ENCODE data around the gene CMC2. TPM values are rescaled to one million over a fixed set of nuclear protein-coding genes. Genes with fewer than 3 reads are reported as not detected.

CMC2 gene
- total and polyA plus RNA-seq, 9 of the 15 experiments (the other 6 are each of a cell fraction or from before 2014, with no cell fraction given), result 122 to 501 (median 172) TPM

- TF ChIP-seq KAT2B (IDR thresholded peaks at IDR 0.05; ENCODE audit: low read depth, low read length) (peak; percentile 89), CBX8 (IDR thresholded peaks at IDR 0.05; ENCODE audit: borderline replicate concordance, extremely low read depth, low read depth, low read length, poor library complexity, severe bottlenecking) (no peak), CTCFL (IDR thresholded peaks at IDR 0.05; ENCODE audit: borderline replicate concordance, insufficient read depth, low read depth, low read length, poor library complexity, severe bottlenecking) (peak; percentile 99), NR2F6 (CRISPR knock-in tag; IDR thresholded peaks at IDR 0.05) (no peak), GATAD2B (IDR thresholded peaks at IDR 0.05; ENCODE audit: borderline replicate concordance) (peak; percentile 94; the same call in 1 of the 2 replicates), SIN3B (IDR thresholded peaks at IDR 0.05; ENCODE audit: low read depth) (peak; percentile 48; the same call in 1 of the 2 replicates), HNRNPL (IDR thresholded peaks at IDR 0.05; ENCODE audit: low read depth, low read length) (no peak), LARP7 (IDR thresholded peaks at IDR 0.05) (no peak), RFX1 (IDR thresholded peaks at IDR 0.05) (no peak), KDM1A (IDR thresholded peaks at IDR 0.05) (0 out of 4 replicates have a peak, but pooled peaks of 1 of the 2 experiments have one; percentile 16), HMG20A (CRISPR knock-in tag; conservative IDR thresholded peaks at IDR 0.05) (no peak), MNT (conservative IDR thresholded peaks at IDR 0.05) (no peak; a peak in 2 of 4 replicates), PHF8 (IDR thresholded peaks at IDR 0.05; ENCODE audit: borderline replicate concordance, low read length) (no peak), SAFB2 (IDR thresholded peaks at IDR 0.05; ENCODE audit: borderline replicate concordance, low read depth, low read length, severe bottlenecking) (no peak), DPF2 (IDR thresholded peaks at IDR 0.05) (0 out of 2 replicates have a peak, but pooled peaks have one; percentile 24), CHD4 (IDR thresholded peaks at IDR 0.05; ENCODE audit: insufficient read depth, insufficient replicate concordance, low read depth, low read length, poor library complexity, severe bottlenecking) (no peak), ARHGAP35 (IDR thresholded peaks at IDR 0.05; ENCODE audit: partially characterized antibody) (no peak), NFXL1 (CRISPR knock-in tag; IDR thresholded peaks at IDR 0.05) (no peak), SREBF1 (IDR thresholded peaks at IDR 0.05; ENCODE audit: borderline replicate concordance, low read depth, low read length) (no peak), ZNF57 (CRISPR knock-in tag; IDR thresholded peaks at IDR 0.05) (no peak), NCOA4 (IDR thresholded peaks at IDR 0.05; ENCODE audit: partially characterized antibody) (no peak), NONO (IDR thresholded peaks at IDR 0.05; ENCODE audit: low read depth in 2 of 2, low read length in 1 of 2) (peak in 1 of 2 experiments; percentile 79; a peak in 2 of 4 replicates), HDAC8 (tag; IDR thresholded peaks at IDR 0.05) (no peak), TEAD1 (CRISPR knock-in tag; IDR thresholded peaks at IDR 0.05) (0 out of 4 replicates have a peak, but pooled peaks of 1 of the 2 experiments have one; percentile 6), ZNF445 (CRISPR knock-in tag; IDR thresholded peaks at IDR 0.05; ENCODE audit: low read depth) (no peak), SNAPC5 (CRISPR knock-in tag; IDR thresholded peaks at IDR 0.05) (no peak)
Observed at GRCh38 chr16:81035398-81035974, 28.8 kb upstream of the CMC2 start, which contains the start of gene ATMIN (continued).
